NK-92 (cell line): ENCODE data around the gene ZNF302.

Experiments
- DNase-seq: peaks from one replicate; lab custom pipeline; 2025; ENCODE audit not compliant: unreplicated experiment; lab: John Stamatoyannopoulos, UW

Gene ZNF302

GRCh38 chr19:34731964-34732363, 54.5 kb downstream of the ZNF302 start:
- DNase-seq, result no peak

GRCh38 chr19:34732612-34733211, 55.2 kb downstream of the ZNF302 start:
- no peak for DNase-seq

- DNase-seq, result no peak
These were observed 55.8 kb downstream of the ZNF302 start for GRCh38 chr19:34733266-34733745.

DNA sequence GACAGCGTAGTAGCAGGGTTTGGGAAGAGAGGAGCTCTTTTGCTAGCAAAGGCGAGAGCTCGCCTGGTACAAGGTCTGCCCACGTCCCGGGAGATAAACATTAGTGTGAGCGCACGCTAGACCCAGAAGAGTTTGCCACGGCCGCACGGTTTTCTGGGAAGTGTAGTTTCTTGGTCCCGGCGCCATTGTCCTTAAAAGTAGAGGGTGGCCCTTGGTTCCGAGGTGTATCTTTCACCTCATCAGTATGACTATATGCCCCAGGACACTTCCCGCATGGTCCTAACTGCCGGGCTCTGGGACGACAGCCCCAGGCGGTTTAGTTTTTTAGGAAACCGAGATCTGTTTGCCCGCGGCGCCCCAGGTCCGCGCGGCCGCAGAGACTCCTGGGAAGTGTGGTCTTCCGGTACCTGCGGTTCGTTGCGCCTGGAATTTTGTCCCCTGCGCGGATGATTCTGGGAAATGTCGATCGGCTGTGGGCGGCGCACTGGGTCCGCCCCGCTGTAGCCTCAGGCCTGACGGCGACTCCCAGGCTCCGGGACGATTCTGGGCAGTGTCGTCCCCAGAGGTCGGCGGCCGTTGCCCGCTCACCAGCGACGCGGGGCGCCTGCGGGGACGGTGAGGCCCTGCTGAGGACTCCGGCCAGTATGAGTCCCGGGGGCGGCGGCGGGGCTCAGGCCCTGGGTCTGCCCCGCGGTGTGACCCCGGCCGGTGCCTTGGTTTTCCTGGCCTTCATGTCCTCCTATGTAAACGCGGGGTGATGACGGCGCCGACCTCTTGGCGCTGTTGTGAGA, 56.5 kb downstream of the ZNF302 start, which contains the start of gene ZNF181:
Gene ZNF181 (plus strand): TSS at position 498 of the 791 bp plus-strand sequence. CDS start 795 bp downstream, outside the sequence.
- no peak for DNase-seq

GRCh38 chr19:34734537-34735103, 57.1 kb downstream of the ZNF302 start:
- DNase-seq, result no peak
